ENCODE results near the gene PIK3C3. TPM values are rescaled to one million over a fixed set of nuclear protein-coding genes. Genes with fewer than 3 reads are reported as not detected.

Gene PIK3C3
- total RNA-seq, 1 donor from 2014 or later, result 61.5 TPM

DNA sequence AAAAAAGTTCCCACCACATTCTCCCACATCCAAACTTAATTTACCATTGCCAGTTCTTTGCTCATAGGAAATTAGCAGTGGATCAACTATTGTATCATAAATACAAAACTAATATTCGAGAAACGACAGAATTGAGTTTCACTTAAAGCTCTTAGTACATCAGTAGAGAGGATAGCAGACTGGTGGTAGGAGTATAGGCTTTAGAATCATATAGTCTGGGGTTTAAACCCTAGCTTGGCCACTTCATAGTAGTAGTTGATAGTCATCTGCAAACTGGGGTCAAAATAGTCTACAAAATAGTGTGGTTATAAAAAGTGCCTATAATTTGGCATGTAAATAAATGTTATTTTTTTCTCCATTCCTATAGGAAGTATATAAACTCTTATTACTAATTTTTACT, 30.9 kb downstream of the PIK3C3 start:
- H3K27ac Mint-ChIP-seq, result no peak overlapping the region
- H3K36me3 Mint-ChIP-seq (ENCODE audit: insufficient read depth), result peaks cover 4% of the 10 kb centered on the region
- H3K27me3 Mint-ChIP-seq, result no peaks in the 10 kb centered on the region
- no peak overlapping the region for H3K4me3 Mint-ChIP-seq (ENCODE audit: low read depth)
- TF ChIP-seq, protein P1, sequence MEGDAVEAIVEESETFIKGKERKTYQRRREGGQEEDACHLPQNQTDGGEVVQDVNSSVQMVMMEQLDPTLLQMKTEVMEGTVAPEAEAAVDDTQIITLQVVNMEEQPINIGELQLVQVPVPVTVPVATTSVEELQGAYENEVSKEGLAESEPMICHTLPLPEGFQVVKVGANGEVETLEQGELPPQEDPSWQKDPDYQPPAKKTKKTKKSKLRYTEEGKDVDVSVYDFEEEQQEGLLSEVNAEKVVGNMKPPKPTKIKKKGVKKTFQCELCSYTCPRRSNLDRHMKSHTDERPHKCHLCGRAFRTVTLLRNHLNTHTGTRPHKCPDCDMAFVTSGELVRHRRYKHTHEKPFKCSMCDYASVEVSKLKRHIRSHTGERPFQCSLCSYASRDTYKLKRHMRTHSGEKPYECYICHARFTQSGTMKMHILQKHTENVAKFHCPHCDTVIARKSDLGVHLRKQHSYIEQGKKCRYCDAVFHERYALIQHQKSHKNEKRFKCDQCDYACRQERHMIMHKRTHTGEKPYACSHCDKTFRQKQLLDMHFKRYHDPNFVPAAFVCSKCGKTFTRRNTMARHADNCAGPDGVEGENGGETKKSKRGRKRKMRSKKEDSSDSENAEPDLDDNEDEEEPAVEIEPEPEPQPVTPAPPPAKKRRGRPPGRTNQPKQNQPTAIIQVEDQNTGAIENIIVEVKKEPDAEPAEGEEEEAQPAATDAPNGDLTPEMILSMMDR (IDR thresholded peaks at IDR 0.05; ENCODE audit: unreplicated experiment), result no peak
- H3K4me1 Mint-ChIP-seq (ENCODE audit: low read depth), result no peaks in the 10 kb centered on the region
- no peak for DNase-seq (ENCODE audit: low spot score, unreplicated experiment)
- no peaks in the 10 kb centered on the region for H3K9me3 Mint-ChIP-seq (ENCODE audit: low read depth)

DNA sequence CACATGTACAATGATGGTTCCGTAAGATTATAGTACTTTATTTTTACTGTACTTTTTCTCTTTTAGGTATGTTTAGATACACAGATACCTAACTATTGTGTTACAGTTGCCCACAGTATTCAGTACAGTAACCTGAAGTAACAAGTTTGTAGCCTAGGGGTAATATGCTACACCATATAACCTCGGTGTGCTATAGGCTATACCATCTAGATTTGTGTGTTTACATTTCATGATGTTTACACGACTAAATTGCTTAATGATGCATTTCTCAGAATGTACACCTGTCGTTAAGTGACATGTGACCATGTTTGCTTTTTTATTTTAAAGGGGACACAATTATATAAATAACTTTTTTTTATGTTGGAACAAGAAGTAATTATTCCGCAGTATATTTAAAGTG, 34.5 kb downstream of the PIK3C3 start:
- Mint-ChIP-seq H3K27me3 (no peaks in the 10 kb centered on the region), H3K36me3 (ENCODE audit: insufficient read depth) (peaks cover 11% of the 10 kb centered on the region), H3K27ac (no peak overlapping the region), H3K4me3 (ENCODE audit: low read depth) (no peak overlapping the region), H3K9me3 (ENCODE audit: low read depth) (no peaks in the 10 kb centered on the region), H3K4me1 (ENCODE audit: low read depth) (peaks cover 3% of the 10 kb centered on the region)
- DNase-seq (ENCODE audit: low spot score, unreplicated experiment), result no peak
- TF ChIP-seq, protein P1 (IDR thresholded peaks at IDR 0.05; ENCODE audit: unreplicated experiment), result no peak

DNA sequence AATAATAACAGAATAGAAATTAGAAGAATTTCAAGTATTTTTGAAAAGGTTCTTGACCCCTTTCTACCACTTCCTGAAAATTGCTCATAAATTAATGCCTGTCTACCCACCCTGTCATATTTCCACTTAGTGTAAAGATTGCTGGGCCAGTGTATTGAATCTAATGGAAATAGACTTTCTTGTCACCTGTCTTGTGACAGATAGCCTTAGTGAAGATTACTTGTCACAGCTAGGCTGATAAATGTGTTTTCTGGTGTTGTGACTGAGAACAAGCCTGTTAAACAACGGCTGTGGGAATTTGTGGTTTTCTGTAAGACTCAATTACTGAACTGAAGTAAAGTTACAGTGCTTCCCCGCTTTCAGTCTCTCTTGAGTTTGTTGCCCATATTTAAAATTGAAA, 37.0 kb downstream of the PIK3C3 start:
- Mint-ChIP-seq H3K4me3 (ENCODE audit: low read depth) (no peak overlapping the region), H3K9me3 (ENCODE audit: low read depth) (no peaks in the 10 kb centered on the region), H3K27ac (no peak overlapping the region), H3K27me3 (no peaks in the 10 kb centered on the region), H3K4me1 (ENCODE audit: low read depth) (peaks cover 3% of the 10 kb centered on the region), H3K36me3 (ENCODE audit: insufficient read depth) (peaks cover 15% of the 10 kb centered on the region)
- DNase-seq (ENCODE audit: low spot score, unreplicated experiment), result no peak
- TF ChIP-seq, protein P1 (IDR thresholded peaks at IDR 0.05; ENCODE audit: unreplicated experiment), result no peak

DNA sequence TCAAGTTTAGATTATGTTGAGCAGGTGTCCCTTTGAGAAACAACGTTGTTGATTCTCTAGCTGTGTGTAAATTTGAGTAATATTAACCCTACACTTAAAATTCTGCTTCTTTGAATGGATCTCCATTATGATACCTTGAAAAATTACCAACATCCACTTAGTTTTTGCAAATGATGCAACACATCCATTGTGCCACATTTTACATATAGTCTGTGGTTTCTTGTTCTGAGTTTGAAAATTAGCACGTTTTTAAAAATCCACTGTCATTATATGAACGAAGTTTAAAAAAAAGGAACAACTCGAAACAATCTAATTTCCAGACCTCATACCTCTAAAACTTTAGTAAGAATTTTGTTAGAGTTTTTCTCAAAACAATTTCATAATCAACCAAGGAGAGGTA, 37.7 kb downstream of the PIK3C3 start:
- peaks cover 3% of the 10 kb centered on the region for H3K4me1 Mint-ChIP-seq (ENCODE audit: low read depth)
- H3K27me3 Mint-ChIP-seq, result no peaks in the 10 kb centered on the region
- TF ChIP-seq, protein P1 (IDR thresholded peaks at IDR 0.05; ENCODE audit: unreplicated experiment), result no peak
- no peak overlapping the region for H3K4me3 Mint-ChIP-seq (ENCODE audit: low read depth)
- peaks cover 16% of the 10 kb centered on the region for H3K36me3 Mint-ChIP-seq (ENCODE audit: insufficient read depth)
- H3K9me3 Mint-ChIP-seq (ENCODE audit: low read depth), result no peaks in the 10 kb centered on the region
- DNase-seq (ENCODE audit: low spot score, unreplicated experiment), result no peak
- no peak overlapping the region for H3K27ac Mint-ChIP-seq

DNA sequence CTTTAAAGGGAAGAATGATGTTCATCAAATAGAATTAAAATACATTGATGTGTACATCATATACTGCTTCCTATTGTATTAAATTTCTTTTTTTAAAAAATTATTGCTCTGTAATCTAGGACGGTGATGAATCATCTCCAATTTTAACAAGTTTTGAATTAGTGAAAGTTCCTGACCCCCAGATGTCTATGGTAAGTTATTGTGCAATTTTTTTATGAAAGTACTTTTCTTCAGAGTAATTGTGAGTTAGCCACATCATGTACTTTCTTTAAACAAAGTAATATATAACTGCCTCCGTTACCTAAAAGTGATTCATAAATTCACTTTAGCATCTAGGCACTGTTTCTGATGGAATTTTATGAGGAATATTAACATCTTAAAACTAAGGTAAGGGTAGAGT, 38.1 kb downstream of the PIK3C3 start:
- Mint-ChIP-seq H3K27me3 (no peaks in the 10 kb centered on the region), H3K4me1 (ENCODE audit: low read depth) (peaks cover 3% of the 10 kb centered on the region), H3K4me3 (ENCODE audit: low read depth) (no peak overlapping the region), H3K27ac (no peak overlapping the region), H3K36me3 (ENCODE audit: insufficient read depth) (peaks cover 15% of the 10 kb centered on the region), H3K9me3 (ENCODE audit: low read depth) (no peaks in the 10 kb centered on the region)
- TF ChIP-seq, protein P1 (IDR thresholded peaks at IDR 0.05; ENCODE audit: unreplicated experiment), result no peak
- no peak for DNase-seq (ENCODE audit: low spot score, unreplicated experiment)
